T-helper 2 cell (primary cell): ENCODE measurements around the gene FAM171A2.
"Not testable (repeated sequence)": the region's sequence is repeated elsewhere in the genome, so short reads cannot be mapped to it uniquely, and the experiment has no call there.

ENCODE experiments used
- DNase-seq, 5 experiments: peaks; one replicate each; pipeline versions ENCODE4 v3.0.0 to v3.0.0-alpha.2; 2012 to 2022

The FAM171A2 gene

GRCh38 chr17:44383363-44383762 lies 19.7 kb upstream of the FAM171A2 start:
- DNase-seq = no peak

- no peak for DNase-seq
Measured at GRCh38 chr17:44382917-44383316, 19.3 kb upstream of the FAM171A2 start.

GRCh38 chr17:44381810-44382305 lies 18.2 kb upstream of the FAM171A2 start:
- DNase-seq = no peak

DNA sequence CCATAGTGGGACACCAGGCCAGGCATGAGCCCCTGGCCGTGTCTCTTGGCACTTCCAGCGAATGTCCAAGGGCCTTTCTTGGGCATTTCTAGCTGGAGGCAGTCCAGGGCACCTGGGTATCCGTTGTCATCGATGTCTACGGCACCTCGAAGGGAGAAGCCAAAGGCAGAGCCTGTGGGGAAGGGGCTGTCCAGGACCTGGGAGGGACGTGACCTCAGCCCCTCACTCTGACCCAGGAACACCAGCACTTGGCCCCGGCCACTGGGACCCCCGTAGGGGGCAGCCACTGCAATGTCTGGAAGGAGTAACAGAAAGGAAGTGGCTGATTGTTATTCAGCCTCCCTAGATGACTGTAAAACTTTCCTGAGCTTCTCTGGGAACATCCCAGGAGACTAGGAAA lies 17.1 kb upstream of the FAM171A2 start:
- no peak for DNase-seq

DNA sequence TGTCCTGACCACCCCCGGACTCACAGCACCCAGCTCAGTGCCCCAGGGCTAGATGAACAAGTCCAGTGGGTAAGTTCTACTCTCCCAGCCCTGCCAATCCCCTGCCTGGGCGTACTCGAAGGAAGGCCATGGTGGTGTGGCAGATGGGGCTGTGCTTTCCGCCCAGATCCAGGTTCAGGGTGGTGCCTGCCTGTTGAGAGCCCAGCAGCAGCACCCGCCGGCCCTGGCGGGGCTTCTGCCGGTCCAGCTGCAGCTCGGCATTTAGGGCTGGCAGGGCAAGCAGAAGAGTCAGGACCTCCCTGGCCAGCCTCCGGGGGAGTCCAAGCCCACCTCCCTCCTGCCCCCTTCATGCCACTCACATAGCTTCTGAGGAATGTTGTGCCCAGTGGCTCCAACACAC lies 16.2 kb upstream of the FAM171A2 start:
- no peak for DNase-seq

DNA sequence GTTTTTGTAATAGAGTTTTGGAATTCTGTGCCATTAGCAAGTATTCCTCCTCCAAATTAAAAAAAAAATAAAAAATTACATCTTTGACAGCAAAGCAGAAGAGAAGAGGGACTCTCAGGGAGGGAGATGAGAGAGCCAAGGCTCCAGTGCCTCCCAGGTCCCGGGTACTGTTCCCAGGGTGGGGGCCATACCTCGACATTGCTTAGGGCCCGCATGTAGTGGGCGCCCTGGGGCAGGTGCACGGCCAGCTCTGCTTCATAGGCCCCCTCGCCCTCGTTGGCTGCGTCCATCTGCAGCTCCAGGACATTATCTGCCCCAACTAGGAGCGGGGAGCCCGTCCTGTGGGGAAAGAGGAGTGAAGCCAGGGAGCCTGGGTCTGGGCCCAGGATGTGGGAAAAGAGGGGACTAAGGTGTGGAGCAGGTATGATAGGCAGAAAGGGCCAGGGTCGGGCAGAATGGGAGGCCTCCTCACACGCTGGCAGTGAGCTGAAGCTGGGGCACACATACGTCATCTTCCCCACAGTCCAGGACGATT lies 14.6 kb upstream of the FAM171A2 start:
- DNase-seq = no peak

- no peak for DNase-seq
Measured at GRCh38 chr17:44376779-44377178, 13.1 kb upstream of the FAM171A2 start.

DNA sequence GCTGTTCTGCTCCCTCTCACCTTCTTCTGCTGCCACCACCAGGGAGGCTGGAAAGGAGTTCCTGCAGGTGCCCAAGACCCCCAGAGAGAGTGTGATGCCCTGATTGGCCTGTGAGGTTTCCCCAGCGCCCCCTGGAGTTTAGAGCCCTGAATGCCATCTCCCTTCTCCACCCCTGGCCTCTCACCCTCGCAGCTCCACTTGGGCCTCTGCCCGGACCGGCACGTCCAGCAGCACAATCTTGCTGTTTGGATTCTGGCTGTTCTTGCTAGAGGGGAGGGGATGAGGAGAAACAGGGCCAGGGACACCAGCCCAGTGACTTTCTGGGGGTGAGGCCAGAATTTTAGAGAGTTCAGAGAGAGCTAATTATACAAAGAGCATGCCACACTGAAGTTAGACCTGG lies 12.5 kb upstream of the FAM171A2 start:
- DNase-seq = no peak

DNA sequence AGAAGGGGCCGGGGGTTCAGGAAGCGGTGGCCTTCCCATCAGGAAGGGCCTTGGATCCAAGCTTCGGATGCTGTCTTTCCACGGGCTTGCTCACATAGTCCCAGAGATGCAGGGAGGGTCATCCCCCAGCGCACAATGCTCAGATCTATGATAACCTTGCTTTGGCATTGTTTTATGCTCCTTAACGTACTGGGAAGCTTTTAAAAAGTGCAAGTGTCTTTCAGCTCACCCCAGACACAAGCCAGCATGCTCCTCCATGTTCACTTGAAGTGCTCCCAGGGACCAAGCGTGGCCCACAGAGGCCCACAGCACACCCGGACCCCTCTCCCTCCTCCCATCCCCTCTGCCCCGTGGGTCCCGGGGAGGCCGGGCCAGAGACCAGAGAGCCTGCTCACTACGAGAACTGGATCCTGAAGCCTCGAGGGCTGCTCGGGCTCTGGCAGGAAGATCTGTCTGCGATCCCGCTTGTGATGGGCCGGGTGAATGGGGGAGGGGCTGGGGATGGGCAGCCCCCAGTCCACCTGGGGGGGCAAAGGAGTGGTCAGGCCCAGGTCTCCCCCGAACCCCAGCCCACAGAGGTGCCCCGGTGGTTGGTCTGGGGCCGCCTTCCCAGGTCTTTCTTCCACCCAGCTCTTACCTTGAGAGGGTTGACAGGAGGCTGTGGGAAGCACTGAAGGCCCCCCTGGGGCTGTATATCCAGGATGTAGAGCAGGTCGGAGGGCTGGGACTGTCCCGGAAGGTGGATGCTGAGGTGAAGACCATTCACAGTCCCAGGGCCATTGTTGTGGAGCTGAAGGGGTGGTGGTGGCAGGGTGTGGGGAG lies 11.8 kb upstream of the FAM171A2 start:
- no peak for DNase-seq

DNA sequence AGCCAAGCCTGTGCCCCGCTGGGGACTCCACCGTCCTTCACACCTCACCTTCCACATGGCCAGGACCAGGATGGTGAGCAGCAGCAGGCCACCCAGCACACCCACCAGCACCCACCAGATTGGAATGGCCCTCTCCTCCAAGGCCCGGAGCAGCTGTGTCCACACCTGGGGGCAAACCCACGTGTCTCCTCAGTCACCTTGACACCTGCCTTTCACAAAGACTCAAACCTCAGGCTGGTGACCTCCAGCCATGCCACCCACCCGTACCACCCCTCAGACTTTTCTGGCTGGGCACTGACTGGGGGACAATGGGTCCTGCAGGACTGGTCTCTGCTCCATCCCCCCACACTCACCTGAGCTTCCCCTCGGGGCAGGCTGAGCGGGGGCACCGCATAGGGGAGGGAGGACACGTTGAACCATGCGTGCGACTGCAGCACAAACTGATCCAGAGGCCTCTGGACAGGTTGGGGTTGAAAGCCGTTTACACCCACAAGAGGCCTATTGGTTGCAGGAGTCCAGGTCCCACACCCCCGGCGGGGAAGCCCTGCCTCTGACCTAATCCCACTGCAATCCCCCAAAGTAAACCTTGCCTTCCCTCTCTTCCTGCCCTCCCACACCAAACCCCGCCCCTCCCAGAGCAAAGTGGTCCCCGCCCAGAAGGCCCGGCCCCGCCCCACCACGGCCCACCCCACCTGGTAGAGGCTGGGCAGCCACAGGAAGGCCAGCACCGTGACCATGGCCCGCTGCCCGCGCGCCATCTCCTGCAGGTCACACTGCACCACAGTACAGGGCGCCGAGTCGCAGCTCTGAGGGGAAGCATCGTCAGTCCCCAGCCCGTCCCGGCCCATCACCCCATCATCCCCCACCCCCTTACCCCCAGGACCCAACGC lies 10.9 kb upstream of the FAM171A2 start:
- no peak for DNase-seq

GRCh38 chr17:44372036-44372435 lies 8.4 kb upstream of the FAM171A2 start:
- no peak for DNase-seq

DNA sequence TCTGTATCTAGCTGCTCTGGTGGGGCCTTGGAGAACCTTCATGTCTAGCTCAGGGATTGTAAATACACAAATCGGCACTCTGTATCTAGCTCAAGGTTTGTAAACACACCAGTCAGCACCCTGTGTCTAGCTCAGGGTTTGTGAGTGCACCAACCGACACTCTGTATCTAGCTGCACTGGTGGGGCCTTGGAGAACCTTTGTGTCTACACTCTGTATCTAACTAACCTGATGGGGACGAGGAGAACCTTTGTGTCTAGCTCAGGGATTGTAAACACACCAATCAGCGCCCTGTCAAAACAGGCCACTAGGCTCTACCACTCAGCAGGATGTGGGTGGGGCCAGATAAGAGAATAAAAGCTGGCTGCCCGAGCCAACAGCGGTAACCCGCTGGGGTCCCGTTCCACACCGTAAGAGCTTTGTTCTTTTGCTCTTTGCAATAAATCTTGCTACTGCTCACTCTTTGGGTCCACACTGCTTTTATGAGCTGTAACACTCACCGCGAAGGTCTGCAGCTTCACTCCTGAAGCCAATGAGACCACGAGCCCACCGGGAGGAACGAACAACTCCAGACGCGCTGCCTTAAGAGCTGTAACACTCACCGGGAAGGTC lies 5.9 kb upstream of the FAM171A2 start:
- DNase-seq = peak in 1 of 5 experiments; percentile 36

DNA sequence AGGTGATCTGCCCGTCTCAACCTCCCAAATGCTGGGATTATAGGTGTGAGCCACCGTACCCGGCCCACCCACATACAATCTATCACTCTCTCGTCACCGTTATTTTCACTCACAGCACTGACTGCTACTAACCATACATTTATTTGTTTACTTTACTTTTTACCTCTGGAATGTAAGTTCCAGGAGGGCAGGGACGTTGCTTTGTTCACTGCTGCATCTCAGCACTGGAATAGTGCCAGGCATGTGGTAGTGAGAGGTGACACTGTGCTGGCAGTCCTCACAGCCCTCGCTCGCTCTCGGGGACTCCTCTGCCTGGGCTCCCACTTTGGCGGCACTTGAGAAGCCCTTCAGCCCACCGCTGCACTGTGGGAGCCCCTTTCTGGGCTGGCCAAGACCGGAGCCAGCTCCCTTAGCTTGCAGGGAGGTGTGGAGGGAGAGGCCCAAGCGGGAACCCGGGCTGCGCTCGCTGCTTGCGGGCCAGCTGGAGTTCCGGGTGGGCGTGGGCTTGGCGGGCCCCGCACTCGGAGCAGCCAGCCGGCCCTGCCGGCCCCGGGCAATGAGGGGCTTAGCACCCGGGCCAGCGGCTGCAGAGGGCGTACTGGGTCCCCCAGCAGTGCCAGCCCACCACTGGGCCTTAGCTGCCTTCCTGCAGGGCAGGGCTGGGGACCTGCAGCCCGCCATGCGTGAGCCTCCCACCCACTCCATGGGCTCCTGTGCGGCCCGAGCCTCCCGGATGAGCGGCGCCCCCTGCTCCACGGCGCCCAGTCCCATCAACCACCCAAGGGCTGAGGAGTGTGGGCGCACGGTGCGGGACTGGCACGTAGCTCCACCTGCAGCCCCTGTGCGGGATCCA lies 5.0 kb upstream of the FAM171A2 start:
- DNase-seq = not testable (repeated sequence)

- DNase-seq = no peak
Measured at GRCh38 chr17:44367231-44367979, 3.8 kb upstream of the FAM171A2 start.

DNA sequence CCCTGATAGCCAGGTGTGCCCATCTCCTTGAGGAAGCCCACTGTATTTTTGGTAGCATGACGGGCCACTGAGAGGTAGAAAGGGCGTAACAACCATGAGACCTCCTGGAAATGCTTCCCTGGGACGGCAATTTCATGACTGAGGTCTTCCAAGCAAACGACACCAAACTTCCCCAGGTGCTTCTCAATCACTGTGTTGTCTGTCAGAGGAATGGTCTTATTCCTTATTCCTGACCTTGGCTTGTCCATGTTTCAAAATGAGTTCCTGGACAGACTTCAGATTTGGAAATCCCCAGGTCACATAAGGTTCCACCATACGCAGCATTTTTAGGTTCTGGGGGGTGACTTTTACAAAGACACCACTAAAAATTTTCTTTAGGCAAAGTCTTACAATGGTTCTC lies 1.4 kb upstream of the FAM171A2 start:
- DNase-seq = not testable (repeated sequence)

- no peak for DNase-seq
Measured at GRCh38 chr17:44362949-44363612, 572 bp downstream of the FAM171A2 start.

- DNase-seq = no peak
Measured at GRCh38 chr17:44362459-44362948, 1.1 kb downstream of the FAM171A2 start.

DNA sequence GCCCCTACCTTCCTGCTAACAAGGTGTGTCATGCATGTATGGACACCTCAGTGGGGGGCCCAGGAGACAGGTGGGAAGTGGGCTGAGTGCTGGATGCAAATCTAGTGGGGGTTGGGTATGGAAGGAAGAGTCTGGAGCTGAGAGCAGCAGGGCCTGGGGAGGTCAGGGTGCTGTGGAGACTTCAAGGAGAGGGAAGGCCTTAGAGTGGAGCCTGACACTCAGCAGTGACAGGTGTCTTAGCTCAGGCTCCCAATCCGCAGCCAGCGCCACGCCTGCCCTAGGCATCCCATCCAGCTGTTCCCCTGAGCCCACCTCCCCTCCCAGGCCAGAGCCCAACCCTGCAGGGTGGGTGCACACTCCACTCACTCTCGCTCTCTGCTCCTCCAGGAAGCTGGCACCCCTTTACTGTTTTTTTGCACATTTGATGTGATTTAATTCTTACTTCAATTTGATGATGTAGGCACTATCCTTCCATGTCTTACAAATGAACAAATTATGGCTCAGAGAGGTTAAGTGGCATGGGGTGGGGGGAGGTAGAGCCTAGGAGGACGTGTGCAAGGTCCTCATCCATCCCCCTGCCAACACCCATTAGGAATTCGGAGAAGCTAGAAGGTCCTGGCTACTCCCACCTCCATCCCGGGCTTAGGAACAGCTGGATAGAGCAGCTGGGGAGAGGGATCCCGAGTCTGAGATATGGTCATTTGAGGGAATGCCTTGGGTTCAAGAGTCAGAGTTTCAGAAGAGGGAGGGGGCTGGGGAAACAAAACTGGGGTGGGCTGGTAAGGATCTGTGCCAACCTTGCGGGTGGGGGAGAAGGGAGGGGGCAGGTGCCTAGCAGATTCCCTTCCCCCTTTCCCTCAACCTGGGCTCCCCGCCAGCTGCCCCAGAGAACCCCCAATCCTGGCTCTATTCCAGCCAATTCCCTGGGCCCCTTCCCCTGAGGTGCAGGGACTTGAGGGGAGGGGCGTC lies 2.1 kb downstream of the FAM171A2 start:
- no peak for DNase-seq

- no peak for DNase-seq
Measured at GRCh38 chr17:44360826-44361225, 2.8 kb downstream of the FAM171A2 start.
